Trophoblast cell (in vitro differentiated cells and primary cell): Measurements from ENCODE around the gene SUPT5H.

ENCODE experiments used
- DNase-seq, 2 donors: peaks; one replicate each; pipeline ENCODE4 v3.0.0-alpha.2; 2016
- H2AFZ ChIP-seq: 2 replicates; pipeline ENCODE4 v1.6.1; 2013; ENCODE audit warnings: low read length, moderate library complexity, mild to moderate bottlenecking; ENCODE audit not compliant: insufficient read depth, poor library complexity
- H2AK5ac ChIP-seq: 2 replicates; pipeline ENCODE4 v1.6.1; 2013; ENCODE audit warnings: mild to moderate bottlenecking, low read length
- H2BK120ac ChIP-seq: 2 replicates; pipeline ENCODE4 v1.6.1; 2013; ENCODE audit warnings: low read length, mild to moderate bottlenecking, moderate library complexity; ENCODE audit not compliant: insufficient read depth, poor library complexity
- H2BK12ac ChIP-seq: 2 replicates; pipeline ENCODE4 v1.6.1; 2013; ENCODE audit warnings: mild to moderate bottlenecking, low read length, moderate library complexity
- H2BK5ac ChIP-seq: 2 replicates; pipeline ENCODE4 v1.6.1; 2013; ENCODE audit warnings: low read length, low read depth, moderate library complexity, mild to moderate bottlenecking; ENCODE audit not compliant: poor library complexity
- H3K14ac ChIP-seq: 2 replicates; pipeline ENCODE4 v1.6.1; 2013; ENCODE audit warnings: mild to moderate bottlenecking, low read length
- H3K18ac ChIP-seq: 2 replicates; pipeline ENCODE4 v1.6.1; 2013; ENCODE audit warnings: mild to moderate bottlenecking, low read length
- H3K23ac ChIP-seq: 2 replicates; pipeline ENCODE4 v1.6.1; 2013; ENCODE audit warnings: low read length
- H3K27ac ChIP-seq: 2 replicates; pipeline ENCODE4 v1.5.1; 2013; ENCODE audit warnings: low read depth, mild to moderate bottlenecking, inconsistent platforms, low read length, moderate library complexity
- H3K27me3 ChIP-seq: 2 replicates; pipeline ENCODE4 v1.6.1; 2013; ENCODE audit warnings: inconsistent platforms, mild to moderate bottlenecking, low read length, moderate library complexity; ENCODE audit not compliant: insufficient read depth
- H3K36me3 ChIP-seq, 2 experiments: 1 replicate in 1 of 2; 2 replicates in 1 of 2; pipeline ENCODE4 v1.6.1; 2013; ENCODE audit warnings: low read length in 2 of 2, mild to moderate bottlenecking in 2 of 2, moderate library complexity in 1 of 2; ENCODE audit not compliant: insufficient read depth in 2 of 2, control insufficient read depth in 1 of 2
- H3K4ac ChIP-seq: 2 replicates; pipeline ENCODE4 v1.6.1; 2013; ENCODE audit warnings: low read depth, mild to moderate bottlenecking, low read length, moderate library complexity
- H3K4me1 ChIP-seq, 2 experiments: 1 replicate in 1 of 2; 2 replicates in 1 of 2; pipeline ENCODE4 v1.6.1; 2013; ENCODE audit warnings: low read length in 2 of 2, mild to moderate bottlenecking in 2 of 2, moderate library complexity in 1 of 2; ENCODE audit not compliant: insufficient read depth in 2 of 2, control insufficient read depth in 1 of 2
- H3K4me2 ChIP-seq: 2 replicates; pipeline ENCODE4 v1.6.1; 2013; ENCODE audit warnings: inconsistent platforms, mild to moderate bottlenecking, low read length, moderate library complexity
- H3K4me3 ChIP-seq: 2 replicates; pipeline ENCODE4 v1.5.1; 2013; ENCODE audit warnings: mild to moderate bottlenecking, low read depth, low read length, inconsistent platforms
- H3K79me1 ChIP-seq: one replicate; pipeline ENCODE4 v1.6.1; 2013; ENCODE audit warnings: low read length
- H3K79me2 ChIP-seq: 2 replicates; pipeline ENCODE4 v1.6.1; 2013; ENCODE audit warnings: low read length, mild to moderate bottlenecking; ENCODE audit not compliant: control insufficient read depth, insufficient read depth, poor library complexity
- H3K9ac ChIP-seq: 2 replicates; pipeline ENCODE4 v1.6.1; 2013; ENCODE audit warnings: mild to moderate bottlenecking, low read length
- H3K9me3 ChIP-seq: 2 replicates; pipeline ENCODE4 v1.6.1; 2013; ENCODE audit warnings: low read depth, mild to moderate bottlenecking, control low read depth, inconsistent platforms, low read length; ENCODE audit not compliant: insufficient read depth
- H4K12ac ChIP-seq: 2 replicates; pipeline ENCODE4 v1.6.1; 2013; ENCODE audit warnings: low read depth, mild to moderate bottlenecking, low read length, moderate library complexity
- H4K8ac ChIP-seq: 2 replicates; pipeline ENCODE4 v1.6.1; 2013; ENCODE audit warnings: low read depth, mild to moderate bottlenecking, low read length, moderate library complexity
- H4K91ac ChIP-seq: one replicate; pipeline ENCODE4 v1.6.1; 2013; ENCODE audit warnings: low read depth, mild to moderate bottlenecking, low read length, moderate library complexity
- WGBS: extraction: QIAGEN DNeasy Blood & Tissue Kit; methylation state at CpG from one replicate; pipeline ENCODE4 v1.1.7; 2013; ENCODE audit warnings: missing lambda C conversion rate; ENCODE audit not compliant: insufficient read length, insufficient coverage; ENCODE audit errors: extremely low coverage; 5-methylcytosine and 5-hydroxymethylcytosine counted together

Gene SUPT5H

GRCh38 chr19:39467941-39468340 lies 22.6 kb downstream of the SUPT5H start:
- Histone ChIP-seq H2BK12ac (no peak overlapping the region), H4K91ac (no peak overlapping the region), H3K27me3 (no peaks in the 10 kb centered on the region), H2BK120ac (no peak overlapping the region), H3K27ac (no peak overlapping the region), H2AFZ (no peak overlapping the region), H3K23ac (no peak overlapping the region), H3K4me1 (no peaks in the 10 kb centered on the region), H2BK5ac (no peak overlapping the region), H3K79me2 (no peaks in the 10 kb centered on the region), H3K4me3 (no peak overlapping the region), H4K8ac (no peak overlapping the region), H3K4me2 (no peak overlapping the region), H3K4ac (no peak overlapping the region), H3K14ac (no peak overlapping the region), H3K79me1 (no peaks in the 10 kb centered on the region), H3K18ac (no peak overlapping the region), H3K9ac (no peak overlapping the region), H2AK5ac (no peak overlapping the region), H3K9me3 (no peaks in the 10 kb centered on the region), H4K12ac (no peak overlapping the region), H3K36me3 (peaks cover 82 to 84% of the 10 kb centered on the region in 2 experiments)
- DNase-seq: no peak
- WGBS: no CpG with 5 or more reads among the region's 7 CpGs

DNA sequence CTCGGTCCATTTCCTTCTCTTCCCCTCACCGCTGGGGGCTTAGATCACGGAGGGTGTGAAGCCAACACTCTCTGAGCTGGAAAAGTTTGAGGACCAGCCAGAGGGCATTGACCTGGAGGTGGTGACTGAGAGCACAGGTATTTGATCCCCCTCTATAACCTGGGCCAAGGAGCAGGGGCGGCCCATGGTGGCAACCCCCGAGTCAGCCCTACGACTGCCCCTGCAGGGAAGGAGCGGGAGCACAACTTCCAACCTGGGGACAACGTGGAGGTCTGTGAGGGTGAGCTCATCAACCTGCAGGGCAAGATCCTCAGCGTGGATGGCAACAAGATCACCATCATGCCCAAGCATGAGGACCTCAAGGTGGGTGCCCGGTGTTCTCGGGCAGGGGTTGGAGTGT lies 23.7 kb downstream of the SUPT5H start:
- no CpG with 5 or more reads among the region's 11 CpGs for WGBS

GRCh38 chr19:39469567-39469966 lies 24.2 kb downstream of the SUPT5H start:
- no peak overlapping the region for H2AK5ac ChIP-seq
- H2BK12ac ChIP-seq: no peak overlapping the region
- H3K79me1 ChIP-seq: no peaks in the 10 kb centered on the region
- H2AFZ ChIP-seq: no peak overlapping the region
- no peaks in the 10 kb centered on the region for H3K9me3 ChIP-seq
- no peak for DNase-seq
- H3K4me3 ChIP-seq: no peak overlapping the region
- no peak overlapping the region for H3K23ac ChIP-seq
- no peak overlapping the region for H3K27ac ChIP-seq
- no peak overlapping the region for H3K18ac ChIP-seq
- H3K36me3 ChIP-seq: peaks cover 93 to 97% of the 10 kb centered on the region in 2 experiments
- WGBS: no CpG with 5 or more reads among the region's 6 CpGs
- no peak overlapping the region for H4K12ac ChIP-seq
- H3K4me1 ChIP-seq: no peaks in the 10 kb centered on the region
- H2BK5ac ChIP-seq: no peak overlapping the region
- no peaks in the 10 kb centered on the region for H3K27me3 ChIP-seq
- no peak overlapping the region for H4K8ac ChIP-seq
- H2BK120ac ChIP-seq: no peak overlapping the region
- H3K79me2 ChIP-seq: no peaks in the 10 kb centered on the region
- H4K91ac ChIP-seq: no peak overlapping the region
- H3K9ac ChIP-seq: no peak overlapping the region
- no peak overlapping the region for H3K4me2 ChIP-seq
- H3K4ac ChIP-seq: no peak overlapping the region
- H3K14ac ChIP-seq: no peak overlapping the region

More for the DNA sequence above, 23.7 kb downstream of the SUPT5H start:
- Histone ChIP-seq H3K36me3 (peaks cover 90 to 93% of the 10 kb centered on the region in 2 experiments), H2BK12ac (no peak overlapping the region), H4K8ac (no peak overlapping the region), H2BK120ac (no peak overlapping the region), H3K79me1 (no peaks in the 10 kb centered on the region), H4K12ac (no peak overlapping the region), H3K27ac (no peak overlapping the region), H3K18ac (no peak overlapping the region), H2AFZ (no peak overlapping the region), H3K9me3 (no peaks in the 10 kb centered on the region), H3K4me3 (no peak overlapping the region), H3K79me2 (no peaks in the 10 kb centered on the region), H3K4ac (no peak overlapping the region), H2BK5ac (no peak overlapping the region), H2AK5ac (no peak overlapping the region), H3K14ac (no peak overlapping the region), H3K23ac (no peak overlapping the region), H3K4me1 (no peaks in the 10 kb centered on the region), H4K91ac (no peak overlapping the region), H3K27me3 (no peaks in the 10 kb centered on the region), H3K4me2 (no peak overlapping the region), H3K9ac (no peak overlapping the region)
- no peak for DNase-seq

- H3K4me2 ChIP-seq: no peak overlapping the region
- no peak overlapping the region for H4K8ac ChIP-seq
- no peak overlapping the region for H3K9ac ChIP-seq
- no peak overlapping the region for H4K91ac ChIP-seq
- H2BK5ac ChIP-seq: no peak overlapping the region
- no peak overlapping the region for H4K12ac ChIP-seq
- H3K18ac ChIP-seq: no peak overlapping the region
- H3K4ac ChIP-seq: no peak overlapping the region
- H2BK12ac ChIP-seq: no peak overlapping the region
- no peak overlapping the region for H2BK120ac ChIP-seq
- H3K4me3 ChIP-seq: no peak overlapping the region
- no peaks in the 10 kb centered on the region for H3K79me1 ChIP-seq
- H3K27ac ChIP-seq: no peak overlapping the region
- no peak for DNase-seq
- no peak overlapping the region for H2AK5ac ChIP-seq
- no peak overlapping the region for H2AFZ ChIP-seq
- H3K36me3 ChIP-seq: peaks cover 94 to 95% of the 10 kb centered on the region in 2 experiments
- no peak overlapping the region for H3K14ac ChIP-seq
- H3K79me2 ChIP-seq: no peaks in the 10 kb centered on the region
- WGBS: no CpG with 5 or more reads among the region's 7 CpGs
- no peaks in the 10 kb centered on the region for H3K27me3 ChIP-seq
- H3K9me3 ChIP-seq: no peaks in the 10 kb centered on the region
- H3K23ac ChIP-seq: no peak overlapping the region
- H3K4me1 ChIP-seq: no peaks in the 10 kb centered on the region
These were observed 25.4 kb downstream of the SUPT5H start for GRCh38 chr19:39470724-39471339.
